Heart left ventricle (tissue), 13 donors: Measurements from ENCODE around the gene TBX3.

Source experiments
- CTCF ChIP-seq, 12 donors: fragments of 200-600 bp; sonication (generic) in 4 of 12; IDR thresholded peaks; one replicate each; pipeline versions ENCODE4 v1.5.0 to v1.8.0; 2018 to 2022; ENCODE audit warnings: antibody characterized with exemption in 12 of 12, mild to moderate bottlenecking in 5 of 12
- POLR2A ChIP-seq, 2 donors: fragments of 450-650 bp; IDR thresholded peaks; one replicate each; pipeline ENCODE4 v1.6.1; 2017; ENCODE audit warnings: antibody characterized with exemption in 2 of 2, mild to moderate bottlenecking in 2 of 2, moderate library complexity in 2 of 2
- donor health status: ischemic (EF 13 %, LVEDD 7.1; RV severe dilation, severe dysfunction).
- donor health status: DM: no; HTN: yes; CAD: no.
- donor health status: DM: no; HTN: no; CAD: no.
- donor health status: ischemic (EF 25% LVEDD 6.9; RV normal size, moderate dysfunction).
- donor health status: ischemic (EF 25% LVEDD 5.7; RV mildly dilated, moderate dysfunction).
- donor health status: ischemic (EF 35%, LVEDD 5.7; RV mildly dilated, moderate dysfunction).
- donor health status: nonischemic (EF 11% LVEDD 7.7; RV severe dilation, severe dysfunction).
- donor health status: DM: yes; HTN: yes; CAD: no.
- donor health status: PGD.
- donor health status: ischemic (EF 29% LVEDD 5.4; RV normal size, mild dysfunction).
- donor health status: nonischemic (EF 23%, LVEDD 6.1; RV moderate dilation, normal function).

GRCh38 chr12:114679452-114679875, 4.5 kb downstream of the TBX3 start:
- no peak for TF ChIP-seq CTCF (IDR thresholded peaks at IDR 0.05)
- no peak for TF ChIP-seq POLR2A (IDR thresholded peaks at IDR 0.05)
